Endothelial cell of umbilical vein (primary cell): ENCODE results near the gene VMP1. TPM values are rescaled to one million over a fixed set of nuclear protein-coding genes. Genes with fewer than 3 reads are reported as not detected.

Experiments
- BruUV-seq: library from RNA; stranded (reverse); fragments of 400-500 nt; replicated peaks from 2 replicates; lab custom pipeline; 2021; lab: Mats Ljungman, UMichigan
- CTCF ChIA-PET: fragments of 300-600, 350-600 bp; sonication (Branson Sonifier 250); formaldehyde crosslinking; loops from one replicate; lab custom pipeline; 2021; ENCODE audit warnings: antibody characterized with exemption, inconsistent platforms; lab: Charles Lee
- POLR2A ChIA-PET: fragments of 300-600, 350-600 bp; sonication (Branson Sonifier 250); formaldehyde crosslinking; loops from one replicate; lab custom pipeline; 2021; ENCODE audit warnings: antibody characterized with exemption, inconsistent platforms; lab: Charles Lee
- DNase-seq: peaks from one replicate; pipeline ENCODE4 v3.0.0-alpha.2; 2011; ENCODE audit warnings: low read depth, low spot score
- FAIRE-seq: peaks from 2 replicates; lab custom pipeline; 2011; peaks lifted over from hg19 to GRCh38; lab: Jason Lieb, UNC
- H2AFZ ChIP-seq: 2 replicates; pipeline ENCODE4 v1.6.0; 2012; ENCODE audit warnings: low read depth, low read length, control low read depth, inconsistent platforms
- H3K27ac ChIP-seq: 2 replicates; pipeline ENCODE4 v1.5.1; 2011; ENCODE audit warnings: low read depth, mild to moderate bottlenecking, control low read depth, low read length, moderate library complexity; ENCODE audit not compliant: insufficient read depth
- H3K27me3 ChIP-seq, 2 experiments: 2 replicates each; pipeline versions ENCODE4 v1.6.0 to v1.6.1; 2011; ENCODE audit warnings: low read length in 2 of 2, mixed read lengths in 1 of 2; ENCODE audit not compliant: control insufficient read depth in 2 of 2, insufficient read depth in 2 of 2
- H3K36me3 ChIP-seq, 2 experiments: 2 replicates in 1 of 2; 3 replicates in 1 of 2; pipeline ENCODE4 v1.5.1; 2011; ENCODE audit warnings: low read length in 2 of 2, mild to moderate bottlenecking in 1 of 2, moderate library complexity in 1 of 2; ENCODE audit not compliant: control insufficient read depth in 2 of 2, insufficient read depth in 2 of 2; ENCODE audit errors: extremely low read depth in 1 of 2
- H3K4me1 ChIP-seq: 3 replicates; pipeline ENCODE4 v1.5.1; 2011; ENCODE audit warnings: mild to moderate bottlenecking, low read length; ENCODE audit not compliant: control insufficient read depth, insufficient read depth; ENCODE audit errors: extremely low read depth
- H3K4me2 ChIP-seq: 2 replicates; pipeline ENCODE4 v1.6.1; 2011; ENCODE audit warnings: low read length, control low read depth, mixed read lengths; ENCODE audit not compliant: insufficient read depth
- H3K4me3 ChIP-seq, 3 experiments: fragments of 200-600 bp in 1 of 3; sonication (generic), shearing (Covaris generic) in 1 of 3; replicated peaks in 1 of 3; 2 replicates each; pipeline ENCODE4 v1.5.1; 2011 to 2016; ENCODE audit warnings: control low read depth in 3 of 3, low read length in 3 of 3, mild to moderate bottlenecking in 2 of 3, inconsistent platforms in 1 of 3, low read depth in 1 of 3, moderate library complexity in 1 of 3; ENCODE audit not compliant: insufficient read depth in 1 of 3
- H3K79me2 ChIP-seq: 2 replicates; pipeline ENCODE4 v1.6.0; 2012; ENCODE audit warnings: low read length, inconsistent platforms; ENCODE audit not compliant: control insufficient read depth, insufficient read depth
- H3K9ac ChIP-seq: replicated peaks from 2 replicates; pipeline ENCODE3; 2011; ENCODE audit warnings: low read length, control low read depth; ENCODE audit not compliant: insufficient read depth; ENCODE audit errors: extremely low read depth
- H3K9me1 ChIP-seq: replicated peaks from 3 replicates; pipeline ENCODE4 v1.6.0; 2011; ENCODE audit warnings: mild to moderate bottlenecking, low read length; ENCODE audit not compliant: control insufficient read depth, insufficient read depth; ENCODE audit errors: extremely low read depth
- H3K9me3 ChIP-seq: replicated peaks from 2 replicates; pipeline ENCODE4 v1.5.1; 2012; ENCODE audit warnings: low read length, inconsistent platforms; ENCODE audit not compliant: control insufficient read depth, insufficient read depth
- H4K20me1 ChIP-seq: replicated peaks from 2 replicates; pipeline ENCODE3; 2011; ENCODE audit warnings: mild to moderate bottlenecking, low read length; ENCODE audit not compliant: control insufficient read depth, insufficient read depth; ENCODE audit errors: extremely low read depth
- CTCF ChIP-seq, 2 donors: IDR thresholded peaks; 1 replicate in 1 of 2; 2 replicates in 1 of 2; pipeline ENCODE4 v1.5.1; 2011; ENCODE audit warnings: low read length in 2 of 2, mild to moderate bottlenecking in 2 of 2, moderate library complexity in 2 of 2, control low read depth in 1 of 2, inconsistent platforms in 1 of 2, low read depth in 1 of 2; ENCODE audit not compliant: insufficient read depth in 1 of 2; ENCODE audit errors: extremely low read depth in 1 of 2
- EZH2 ChIP-seq: IDR thresholded peaks from 2 replicates; pipeline ENCODE4 v1.6.1; 2012; ENCODE audit warnings: borderline replicate concordance, low read depth, mild to moderate bottlenecking, moderate library complexity, low read length, inconsistent platforms; ENCODE audit not compliant: severe bottlenecking
- FOS ChIP-seq: IDR thresholded peaks from 2 replicates; pipeline ENCODE4 v1.6.1; 2011; ENCODE audit warnings: mild to moderate bottlenecking, low read length, moderate library complexity, borderline replicate concordance; ENCODE audit not compliant: insufficient read depth
- GATA2 ChIP-seq: IDR thresholded peaks from 2 replicates; pipeline ENCODE4 v1.7.0; 2011; ENCODE audit warnings: low read depth, mild to moderate bottlenecking, moderate library complexity, mixed read lengths, low read length; ENCODE audit not compliant: insufficient read length, insufficient read depth
- JUN ChIP-seq: IDR thresholded peaks from 2 replicates; pipeline ENCODE4 v1.6.1; 2011; ENCODE audit warnings: borderline replicate concordance, low read depth; ENCODE audit not compliant: insufficient read length, insufficient read depth
- MAX ChIP-seq: IDR thresholded peaks from 2 replicates; pipeline ENCODE4 v1.6.1; 2011; ENCODE audit not compliant: insufficient read depth, insufficient read length
- MYC ChIP-seq: IDR thresholded peaks from one replicate; pipeline ENCODE4 v1.6.1; 2011; ENCODE audit warnings: mild to moderate bottlenecking, low read depth, low read length
- POLR2A ChIP-seq: IDR thresholded peaks from 2 replicates; pipeline ENCODE4 v1.6.1; 2012; ENCODE audit warnings: low read depth, mild to moderate bottlenecking, control low read depth, low read length
- POLR2AphosphoS5 ChIP-seq: IDR thresholded peaks from 2 replicates; pipeline ENCODE4 v1.6.1; 2012; ENCODE audit warnings: low read depth, mild to moderate bottlenecking, control low read depth, low read length, moderate library complexity; ENCODE audit not compliant: insufficient read depth
- dilution Hi-C: fragments of 300-500 bp; cut with MboI; formaldehyde crosslinking; loops from one replicate; pipeline ENCODE4 v1.15.0; 2019; ENCODE audit warnings: low sequenced_read_pairs; ENCODE audit not compliant: extremely low pct_ligation_motif_present
- intact Hi-C: fragments of 100-400 bp; cut with micrococcal nuclease; formaldehyde crosslinking; loops from one replicate; pipeline ENCODE4 v1.10.0; 2022
- polyA plus RNA-seq, 4 experiments: library from polyadenylated mRNA; depleted of rRNA in 3 of 4; stranded (reverse) in 3 of 4; unstranded in 1 of 4; fragments of >200 nt; gene quantifications; 2 replicates each; pipeline versions ENCODE4 v1.2.1 to v1.2.3, GENCODE V29; 2011 to 2012; ENCODE audit warnings: missing spikeins in 1 of 4
- total RNA-seq: library from RNA; stranded (reverse); gene quantifications from 2 replicates; pipeline ENCODE4 v1.2.3, GENCODE V29; 2021

Gene VMP1
- total and polyA plus RNA-seq, 2 donors (not counting 3 experiments of a cell fraction or from before 2014, with no cell fraction given): 138 to 270 TPM

GRCh38 chr17:59878624-59879023 is 171.2 kb downstream of the VMP1 start:
- Histone ChIP-seq H3K27me3 (no peaks in the 10 kb centered on the region), H3K79me2 (no peaks in the 10 kb centered on the region), H3K9me3 (no peaks in the 10 kb centered on the region), H3K27ac (no peak overlapping the region), H2AFZ (no peak overlapping the region), H3K4me2 (no peak overlapping the region), H3K9me1 (no peaks in the 10 kb centered on the region), H4K20me1 (no peaks in the 10 kb centered on the region), H3K4me3 (no peak overlapping the region), H3K4me1 (no peaks in the 10 kb centered on the region), H3K36me3 (peaks cover 0 to 4% of the 10 kb centered on the region in 2 experiments), H3K9ac (no peak overlapping the region)
- no peak for TF ChIP-seq GATA2
- BruUV-seq: no TSS peak
- no peak for DNase-seq
- POLR2A ChIA-PET: no interaction called here
- dilution Hi-C loops: loop anchor here (10.0 kb wide), 1 partner anchor 134 kb away; no protein-coding TSS in a partner anchor
- FAIRE-seq: no peak
- intact Hi-C loops: no loop called here
- CTCF ChIA-PET: interaction anchor here (1.7 kb wide), 1 partner anchor 9 kb away, joined by 3 read pairs; no protein-coding TSS in a partner anchor

GRCh38 chr17:59884861-59885260 is 177.4 kb downstream of the VMP1 start:
- no peaks in the 10 kb centered on the region for H3K4me1 ChIP-seq
- H3K4me2 ChIP-seq: no peak overlapping the region
- no peak for DNase-seq
- no TSS peak for BruUV-seq
- H3K4me3 ChIP-seq: no peak overlapping the region
- no peaks in the 10 kb centered on the region for H3K9me1 ChIP-seq
- POLR2A ChIA-PET: no interaction called here
- H3K27ac ChIP-seq: no peak overlapping the region
- CTCF ChIA-PET: no interaction called here
- dilution Hi-C loops (no loop called here), intact Hi-C loops (no loop called here)
- no peak overlapping the region for H2AFZ ChIP-seq
- no peak for FAIRE-seq
- no peaks in the 10 kb centered on the region for H3K9me3 ChIP-seq
- H3K36me3 ChIP-seq: peaks cover 0 to 3% of the 10 kb centered on the region in 2 experiments
- no peak for TF ChIP-seq JUN
- TF ChIP-seq GATA2: no peak
- no peak for TF ChIP-seq EZH2
- no peak for TF ChIP-seq FOS
- TF ChIP-seq MYC: no peak
- no peak for TF ChIP-seq POLR2AphosphoS5
- no peak for TF ChIP-seq POLR2A
- no peak for TF ChIP-seq CTCF (IDR thresholded peaks at IDR 0.05; ENCODE audit: extremely low read depth in 1 of 2, insufficient read depth in 1 of 2, low read depth in 1 of 2, low read length in 2 of 2)
- TF ChIP-seq MAX: no peak
- no peaks in the 10 kb centered on the region for H3K79me2 ChIP-seq
- no peaks in the 10 kb centered on the region for H4K20me1 ChIP-seq
- H3K27me3 ChIP-seq: no peaks in the 10 kb centered on the region
- H3K9ac ChIP-seq: no peak overlapping the region
